22Rv1 (cell line): Measurements from ENCODE around the gene GSTM5.
"Not testable (repeated sequence)": the region's sequence is repeated elsewhere in the genome, so short reads cannot be mapped to it uniquely, and the experiment has no call there.

Source experiments
- H3K27ac ChIP-seq: fragments of 450-650 bp; 2 replicates; pipeline ENCODE4 v1.5.1; 2017
- ZFX ChIP-seq: fragments of 450-650 bp; IDR thresholded peaks from 2 replicates; pipeline ENCODE4 v1.6.1; 2017; ENCODE audit warnings: antibody characterized with exemption, borderline replicate concordance
- TF ChIP-seq, protein P1 (sequence below): fragments of 450-650 bp; IDR thresholded peaks from 2 replicates; pipeline ENCODE4 v1.5.1; 2017; ENCODE audit warnings: mild to moderate bottlenecking

GSTM5 gene

DNA sequence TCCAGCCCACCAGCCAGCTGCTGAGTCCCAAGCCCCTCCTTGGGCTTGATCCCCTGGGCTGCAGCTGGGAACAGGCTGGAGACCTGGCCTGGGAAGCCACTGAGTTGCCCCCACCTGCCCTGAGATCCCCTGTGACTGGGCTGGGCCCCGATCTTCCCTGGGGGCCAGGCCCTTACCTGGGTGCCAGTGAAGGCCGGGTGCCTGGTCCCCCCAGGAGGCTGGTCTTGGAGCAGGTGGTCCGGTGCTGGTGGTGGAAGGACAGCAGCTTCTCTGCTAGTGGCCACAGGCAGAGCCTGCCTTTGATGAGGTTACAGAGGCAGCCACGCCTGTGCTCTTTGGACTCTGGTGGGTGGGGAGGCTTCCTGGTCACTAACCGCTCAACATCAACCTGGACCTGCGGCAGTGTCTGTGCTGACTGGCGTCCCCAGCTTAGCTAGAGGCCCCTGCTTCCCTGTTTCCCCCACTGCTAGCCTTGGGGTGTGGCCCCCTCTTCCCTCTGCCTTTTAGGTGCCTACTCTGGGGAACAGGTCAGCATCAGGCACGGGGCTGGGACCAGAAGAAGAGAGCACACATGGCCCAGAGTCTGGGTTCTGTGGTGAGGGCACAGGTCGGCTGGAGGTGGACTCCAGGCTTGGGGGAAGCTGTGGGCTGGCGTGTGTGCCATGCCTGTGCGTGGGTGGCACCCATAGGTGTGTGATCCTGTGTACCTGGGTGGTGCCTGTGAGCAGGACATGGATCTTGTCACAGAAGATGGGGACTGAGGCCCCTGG, 51.8 kb downstream of the GSTM5 start, which contains the start of gene EPS8L3:
Gene EPS8L3, minus strand, starts transcription at position 278 of the 770 bp plus-strand sequence. CDS start 2,174 bp downstream, outside the sequence.
- TF ChIP-seq, protein P1, sequence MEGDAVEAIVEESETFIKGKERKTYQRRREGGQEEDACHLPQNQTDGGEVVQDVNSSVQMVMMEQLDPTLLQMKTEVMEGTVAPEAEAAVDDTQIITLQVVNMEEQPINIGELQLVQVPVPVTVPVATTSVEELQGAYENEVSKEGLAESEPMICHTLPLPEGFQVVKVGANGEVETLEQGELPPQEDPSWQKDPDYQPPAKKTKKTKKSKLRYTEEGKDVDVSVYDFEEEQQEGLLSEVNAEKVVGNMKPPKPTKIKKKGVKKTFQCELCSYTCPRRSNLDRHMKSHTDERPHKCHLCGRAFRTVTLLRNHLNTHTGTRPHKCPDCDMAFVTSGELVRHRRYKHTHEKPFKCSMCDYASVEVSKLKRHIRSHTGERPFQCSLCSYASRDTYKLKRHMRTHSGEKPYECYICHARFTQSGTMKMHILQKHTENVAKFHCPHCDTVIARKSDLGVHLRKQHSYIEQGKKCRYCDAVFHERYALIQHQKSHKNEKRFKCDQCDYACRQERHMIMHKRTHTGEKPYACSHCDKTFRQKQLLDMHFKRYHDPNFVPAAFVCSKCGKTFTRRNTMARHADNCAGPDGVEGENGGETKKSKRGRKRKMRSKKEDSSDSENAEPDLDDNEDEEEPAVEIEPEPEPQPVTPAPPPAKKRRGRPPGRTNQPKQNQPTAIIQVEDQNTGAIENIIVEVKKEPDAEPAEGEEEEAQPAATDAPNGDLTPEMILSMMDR: no peak
- no peak for TF ChIP-seq ZFX

DNA sequence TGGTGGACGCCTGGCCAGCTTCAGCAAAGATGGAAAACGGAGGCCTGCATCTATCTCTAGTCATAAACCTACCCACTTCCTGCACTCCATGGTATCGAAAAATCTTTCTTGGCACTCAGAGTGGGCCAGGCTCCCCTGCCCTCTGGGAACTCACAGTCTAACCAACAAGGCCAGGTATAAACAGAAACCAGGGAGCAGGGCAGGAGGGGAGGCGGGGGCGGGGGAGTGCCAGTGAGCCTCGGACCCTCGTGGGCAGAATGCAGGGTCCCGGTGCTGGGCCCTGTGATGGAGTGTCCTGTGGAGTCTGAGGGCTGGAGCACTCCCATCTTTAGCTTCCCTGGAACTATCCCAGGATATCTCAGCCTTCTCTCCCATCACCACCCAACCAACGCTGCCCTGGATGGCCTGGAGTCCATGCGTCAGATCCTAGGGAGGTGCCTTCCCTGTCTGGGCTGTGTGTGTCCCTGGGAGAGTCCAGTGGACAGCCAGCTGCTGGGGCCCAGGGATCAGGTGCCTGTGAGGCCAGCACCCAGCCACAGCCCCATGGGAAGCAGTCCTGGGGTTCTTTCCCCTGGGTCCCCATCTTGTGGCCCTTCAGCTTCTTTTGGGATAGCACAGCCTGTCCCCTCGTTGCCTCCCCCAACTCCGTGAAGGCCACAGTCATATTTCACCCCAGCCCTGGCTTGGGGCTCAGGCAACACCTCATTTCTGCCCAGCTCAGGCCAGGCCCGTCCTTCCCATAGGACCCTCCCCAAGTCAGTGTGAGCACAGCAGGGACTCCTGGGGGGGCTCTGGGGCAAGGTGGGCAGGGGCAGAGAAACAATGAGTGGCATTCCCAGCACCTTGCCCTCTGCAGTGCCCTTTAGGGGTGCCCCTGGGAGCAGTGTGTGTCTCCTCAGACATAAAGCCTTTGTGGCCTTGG, 52.8 kb downstream of the GSTM5 start:
- H3K27ac ChIP-seq: no peak overlapping the region

More for the DNA sequence above, 51.8 kb downstream of the GSTM5 start, which contains the start of gene EPS8L3:
- peak within 1 kb of the TSS; percentile 23 for H3K27ac ChIP-seq

DNA sequence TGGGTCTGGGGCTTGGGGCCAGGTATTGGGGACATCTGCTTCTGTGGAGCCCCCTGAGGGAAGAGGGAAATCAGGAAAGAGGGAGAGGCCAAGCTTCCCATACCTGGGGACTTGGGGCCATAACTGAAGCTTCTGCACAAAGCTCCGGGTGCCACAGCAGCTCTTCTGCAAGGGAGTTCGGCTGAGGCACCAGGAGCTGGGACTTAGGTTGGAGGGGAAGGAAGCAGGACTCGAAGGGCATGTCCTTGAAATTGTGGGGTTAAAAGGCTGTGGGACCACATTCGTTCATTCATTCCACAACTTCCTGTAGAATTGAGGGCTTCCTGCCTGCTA, 53.4 kb downstream of the GSTM5 start:
- no peak overlapping the region for H3K27ac ChIP-seq
- TF ChIP-seq, protein P1: no peak
- TF ChIP-seq ZFX: no peak

More for the DNA sequence above, 52.8 kb downstream of the GSTM5 start:
- TF ChIP-seq ZFX: no peak
- TF ChIP-seq, protein P1: no peak

DNA sequence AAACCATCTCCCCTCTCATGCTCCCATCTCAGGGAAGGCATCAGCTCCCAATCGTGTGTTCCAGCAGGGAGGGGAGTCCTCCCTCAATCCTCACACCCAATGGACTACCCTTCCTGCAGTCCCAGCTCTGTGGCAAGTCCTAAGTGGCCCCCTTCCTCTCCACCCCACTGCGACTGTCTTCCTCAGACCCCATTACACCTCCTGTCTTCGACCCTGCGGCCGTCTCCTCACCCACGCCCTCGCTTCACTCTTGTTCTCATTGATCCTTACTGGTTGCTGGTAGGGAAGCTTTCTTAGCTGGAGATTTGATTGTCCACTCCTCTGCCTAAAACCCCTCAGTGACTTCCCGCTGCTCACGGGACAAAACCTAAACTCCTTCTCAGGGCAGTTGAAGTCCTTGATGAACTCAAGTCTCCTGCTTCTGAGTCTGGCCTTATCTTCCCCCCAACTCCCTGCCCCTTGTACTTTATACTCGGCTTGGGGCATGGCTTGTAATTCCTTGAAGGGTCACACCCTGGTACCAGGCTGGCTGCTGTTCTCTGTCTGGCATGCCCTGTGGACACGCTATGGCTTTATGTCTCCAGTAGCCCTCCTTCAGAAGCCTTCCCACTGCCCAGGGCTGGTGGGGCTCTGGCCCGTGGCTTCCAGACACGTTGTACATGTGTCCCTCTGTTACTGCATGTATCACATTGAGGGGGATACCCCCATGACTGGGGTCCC, 54.0 kb downstream of the GSTM5 start:
- H3K27ac ChIP-seq: no peak overlapping the region
- TF ChIP-seq, protein P1: no peak
- no peak for TF ChIP-seq ZFX

DNA sequence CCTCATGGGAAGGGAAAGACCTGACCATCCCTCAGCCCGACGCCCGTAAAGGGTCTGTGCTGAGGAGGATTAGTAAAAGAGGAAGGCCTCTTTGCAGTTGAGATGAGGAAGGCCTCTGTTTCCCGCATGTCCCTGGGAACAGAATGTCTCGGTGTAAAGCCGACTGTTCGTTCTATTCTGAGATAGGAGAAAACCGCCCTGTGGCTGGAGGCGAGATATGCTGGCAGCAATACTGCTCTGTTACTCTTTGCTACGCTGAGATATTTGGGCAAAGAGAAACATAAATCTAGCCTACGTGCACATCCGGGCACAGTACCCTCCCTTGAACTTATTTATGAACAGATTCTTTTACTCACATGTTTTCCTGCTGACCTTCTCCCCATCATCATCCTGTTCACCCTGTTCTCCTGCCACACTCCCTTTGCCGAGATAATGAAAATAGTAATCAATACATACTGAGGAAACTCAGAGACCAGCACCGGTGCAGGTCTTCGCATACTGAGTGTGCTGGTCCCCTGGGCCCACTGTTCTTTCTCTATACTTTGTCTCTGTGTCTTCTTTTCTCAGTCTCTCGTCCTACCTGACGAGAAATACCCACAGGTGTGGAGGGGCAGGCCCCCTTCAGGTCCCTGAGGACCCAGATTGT, 55.1 kb downstream of the GSTM5 start:
- H3K27ac ChIP-seq: not testable (repeated sequence)
